ENCODE measurements around the gene MINDY4. TPM values are rescaled to one million over a fixed set of nuclear protein-coding genes. Genes with fewer than 3 reads are reported as not detected.

Gene MINDY4
- total RNA-seq, 1 experiment from 2014 or later = 1.8 TPM

DNA sequence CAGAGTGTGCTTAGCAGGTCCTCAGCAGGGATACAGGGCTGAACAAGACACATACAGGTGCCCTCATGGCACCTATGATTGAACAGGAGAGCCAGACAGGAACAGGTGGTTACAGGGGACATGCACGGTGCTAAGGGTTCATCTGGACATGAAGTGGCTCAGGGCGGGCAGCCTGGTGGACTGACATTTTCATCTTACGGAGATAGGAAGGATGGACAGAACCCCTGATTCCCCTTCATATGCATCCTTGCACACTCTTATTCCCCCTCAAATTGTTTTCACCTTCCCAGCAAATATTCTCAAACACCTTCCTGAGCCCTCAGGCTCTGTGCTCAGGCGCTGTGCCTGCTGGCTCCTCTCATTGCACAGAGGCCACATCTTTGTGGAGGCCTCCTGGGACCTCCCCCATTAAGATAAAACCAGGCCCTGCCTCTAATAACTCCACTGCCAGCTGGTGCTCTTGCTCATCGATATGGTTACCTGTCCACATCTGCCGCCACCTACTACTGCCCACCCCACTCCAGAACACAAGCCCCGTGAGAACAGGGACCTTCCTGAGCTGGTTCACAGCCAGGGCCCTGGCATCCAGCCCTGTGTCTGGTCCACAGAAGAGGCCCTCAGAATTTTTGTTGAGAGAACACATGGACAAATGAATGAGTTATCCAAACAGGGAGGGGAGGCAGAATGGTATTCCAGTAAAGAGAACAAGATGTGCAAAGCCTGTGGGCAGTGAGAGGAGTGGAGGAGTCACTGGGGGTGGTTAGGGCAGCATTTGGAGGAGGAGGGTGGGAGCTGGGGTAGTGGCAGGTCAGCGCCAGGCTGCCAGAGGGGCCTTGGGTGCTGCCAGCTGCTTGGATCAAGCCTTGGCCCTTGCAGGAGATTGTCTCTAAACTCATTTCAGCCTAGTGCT is 71.6 kb downstream of the MINDY4 start:
- Mint-ChIP-seq H3K9me3 (no peaks in the 10 kb centered on the region), H3K4me1 (peaks cover 10% of the 10 kb centered on the region; the same call in 1 of the 2 replicates)

More for the DNA sequence above, 71.6 kb downstream of the MINDY4 start:
- H3K36me3 Mint-ChIP-seq = no peaks in the 10 kb centered on the region
- CTCF ChIA-PET = interaction anchor here (1.1 to 1.5 kb wide), 4 partner anchors 32 to 141 kb away, joined by 3 to 6 read pairs (median 4); no protein-coding TSS in a partner anchor
- ATAC-seq = no peak
- no peak overlapping the region for H3K4me3 Mint-ChIP-seq
- no peak for DNase-seq (ENCODE audit: low spot score)
- no peak overlapping the region for H3K27ac Mint-ChIP-seq
- no peak for TF ChIP-seq CBFB (CRISPR knock-in tag; IDR thresholded peaks at IDR 0.05; ENCODE audit: low read depth)
- TF ChIP-seq SOX15 (CRISPR knock-in tag; IDR thresholded peaks at IDR 0.05) = no peak
- no peak for TF ChIP-seq ZNF317 (CRISPR knock-in tag; IDR thresholded peaks at IDR 0.05; ENCODE audit: borderline replicate concordance, low read depth)
- TF ChIP-seq, protein P1, sequence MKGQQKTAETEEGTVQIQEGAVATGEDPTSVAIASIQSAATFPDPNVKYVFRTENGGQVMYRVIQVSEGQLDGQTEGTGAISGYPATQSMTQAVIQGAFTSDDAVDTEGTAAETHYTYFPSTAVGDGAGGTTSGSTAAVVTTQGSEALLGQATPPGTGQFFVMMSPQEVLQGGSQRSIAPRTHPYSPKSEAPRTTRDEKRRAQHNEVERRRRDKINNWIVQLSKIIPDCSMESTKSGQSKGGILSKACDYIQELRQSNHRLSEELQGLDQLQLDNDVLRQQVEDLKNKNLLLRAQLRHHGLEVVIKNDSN (CRISPR knock-in tag; IDR thresholded peaks at IDR 0.05) = no peak
- TF ChIP-seq, protein P2, sequence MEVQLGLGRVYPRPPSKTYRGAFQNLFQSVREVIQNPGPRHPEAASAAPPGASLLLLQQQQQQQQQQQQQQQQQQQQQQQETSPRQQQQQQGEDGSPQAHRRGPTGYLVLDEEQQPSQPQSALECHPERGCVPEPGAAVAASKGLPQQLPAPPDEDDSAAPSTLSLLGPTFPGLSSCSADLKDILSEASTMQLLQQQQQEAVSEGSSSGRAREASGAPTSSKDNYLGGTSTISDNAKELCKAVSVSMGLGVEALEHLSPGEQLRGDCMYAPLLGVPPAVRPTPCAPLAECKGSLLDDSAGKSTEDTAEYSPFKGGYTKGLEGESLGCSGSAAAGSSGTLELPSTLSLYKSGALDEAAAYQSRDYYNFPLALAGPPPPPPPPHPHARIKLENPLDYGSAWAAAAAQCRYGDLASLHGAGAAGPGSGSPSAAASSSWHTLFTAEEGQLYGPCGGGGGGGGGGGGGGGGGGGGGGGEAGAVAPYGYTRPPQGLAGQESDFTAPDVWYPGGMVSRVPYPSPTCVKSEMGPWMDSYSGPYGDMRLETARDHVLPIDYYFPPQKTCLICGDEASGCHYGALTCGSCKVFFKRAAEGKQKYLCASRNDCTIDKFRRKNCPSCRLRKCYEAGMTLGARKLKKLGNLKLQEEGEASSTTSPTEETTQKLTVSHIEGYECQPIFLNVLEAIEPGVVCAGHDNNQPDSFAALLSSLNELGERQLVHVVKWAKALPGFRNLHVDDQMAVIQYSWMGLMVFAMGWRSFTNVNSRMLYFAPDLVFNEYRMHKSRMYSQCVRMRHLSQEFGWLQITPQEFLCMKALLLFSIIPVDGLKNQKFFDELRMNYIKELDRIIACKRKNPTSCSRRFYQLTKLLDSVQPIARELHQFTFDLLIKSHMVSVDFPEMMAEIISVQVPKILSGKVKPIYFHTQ (CRISPR knock-in tag; IDR thresholded peaks at IDR 0.05) = no peak
- TF ChIP-seq NR3C1 (CRISPR knock-in tag; conservative IDR thresholded peaks at IDR 0.05; ENCODE audit: low read depth) = no peak
- no peak for TF ChIP-seq RORB (CRISPR knock-in tag; IDR thresholded peaks at IDR 0.05)
- no peak for TF ChIP-seq CREM (CRISPR knock-in tag; IDR thresholded peaks at IDR 0.05)
- TF ChIP-seq, protein P3, sequence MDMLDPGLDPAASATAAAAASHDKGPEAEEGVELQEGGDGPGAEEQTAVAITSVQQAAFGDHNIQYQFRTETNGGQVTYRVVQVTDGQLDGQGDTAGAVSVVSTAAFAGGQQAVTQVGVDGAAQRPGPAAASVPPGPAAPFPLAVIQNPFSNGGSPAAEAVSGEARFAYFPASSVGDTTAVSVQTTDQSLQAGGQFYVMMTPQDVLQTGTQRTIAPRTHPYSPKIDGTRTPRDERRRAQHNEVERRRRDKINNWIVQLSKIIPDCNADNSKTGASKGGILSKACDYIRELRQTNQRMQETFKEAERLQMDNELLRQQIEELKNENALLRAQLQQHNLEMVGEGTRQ (CRISPR knock-in tag; IDR thresholded peaks at IDR 0.05) = no peak
- TF ChIP-seq, protein P4, sequence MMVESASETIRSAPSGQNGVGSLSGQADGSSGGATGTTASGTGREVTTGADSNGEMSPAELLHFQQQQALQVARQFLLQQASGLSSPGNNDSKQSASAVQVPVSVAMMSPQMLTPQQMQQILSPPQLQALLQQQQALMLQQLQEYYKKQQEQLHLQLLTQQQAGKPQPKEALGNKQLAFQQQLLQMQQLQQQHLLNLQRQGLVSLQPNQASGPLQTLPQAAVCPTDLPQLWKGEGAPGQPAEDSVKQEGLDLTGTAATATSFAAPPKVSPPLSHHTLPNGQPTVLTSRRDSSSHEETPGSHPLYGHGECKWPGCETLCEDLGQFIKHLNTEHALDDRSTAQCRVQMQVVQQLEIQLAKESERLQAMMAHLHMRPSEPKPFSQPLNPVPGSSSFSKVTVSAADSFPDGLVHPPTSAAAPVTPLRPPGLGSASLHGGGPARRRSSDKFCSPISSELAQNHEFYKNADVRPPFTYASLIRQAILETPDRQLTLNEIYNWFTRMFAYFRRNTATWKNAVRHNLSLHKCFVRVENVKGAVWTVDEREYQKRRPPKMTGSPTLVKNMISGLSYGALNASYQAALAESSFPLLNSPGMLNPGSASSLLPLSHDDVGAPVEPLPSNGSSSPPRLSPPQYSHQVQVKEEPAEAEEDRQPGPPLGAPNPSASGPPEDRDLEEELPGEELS (CRISPR knock-in tag; IDR thresholded peaks at IDR 0.05) = no peak
- no peak for TF ChIP-seq ZNF121 (CRISPR knock-in tag; IDR thresholded peaks at IDR 0.05)
- TF ChIP-seq, protein P5, sequence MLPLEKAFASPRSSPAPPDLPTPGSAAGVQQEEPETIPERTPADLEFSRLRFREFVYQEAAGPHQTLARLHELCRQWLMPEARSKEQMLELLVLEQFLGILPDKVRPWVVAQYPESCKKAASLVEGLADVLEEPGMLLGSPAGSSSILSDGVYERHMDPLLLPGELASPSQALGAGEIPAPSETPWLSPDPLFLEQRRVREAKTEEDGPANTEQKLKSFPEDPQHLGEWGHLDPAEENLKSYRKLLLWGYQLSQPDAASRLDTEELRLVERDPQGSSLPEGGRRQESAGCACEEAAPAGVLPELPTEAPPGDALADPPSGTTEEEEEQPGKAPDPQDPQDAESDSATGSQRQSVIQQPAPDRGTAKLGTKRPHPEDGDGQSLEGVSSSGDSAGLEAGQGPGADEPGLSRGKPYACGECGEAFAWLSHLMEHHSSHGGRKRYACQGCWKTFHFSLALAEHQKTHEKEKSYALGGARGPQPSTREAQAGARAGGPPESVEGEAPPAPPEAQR (CRISPR knock-in tag; IDR thresholded peaks at IDR 0.05) = no peak
- no peak for TF ChIP-seq PRRX2 (CRISPR knock-in tag; IDR thresholded peaks at IDR 0.05)
- TF ChIP-seq SMAD3 (CRISPR knock-in tag; IDR thresholded peaks at IDR 0.05; ENCODE audit: borderline replicate concordance) = no peak
- TF ChIP-seq, protein P6, sequence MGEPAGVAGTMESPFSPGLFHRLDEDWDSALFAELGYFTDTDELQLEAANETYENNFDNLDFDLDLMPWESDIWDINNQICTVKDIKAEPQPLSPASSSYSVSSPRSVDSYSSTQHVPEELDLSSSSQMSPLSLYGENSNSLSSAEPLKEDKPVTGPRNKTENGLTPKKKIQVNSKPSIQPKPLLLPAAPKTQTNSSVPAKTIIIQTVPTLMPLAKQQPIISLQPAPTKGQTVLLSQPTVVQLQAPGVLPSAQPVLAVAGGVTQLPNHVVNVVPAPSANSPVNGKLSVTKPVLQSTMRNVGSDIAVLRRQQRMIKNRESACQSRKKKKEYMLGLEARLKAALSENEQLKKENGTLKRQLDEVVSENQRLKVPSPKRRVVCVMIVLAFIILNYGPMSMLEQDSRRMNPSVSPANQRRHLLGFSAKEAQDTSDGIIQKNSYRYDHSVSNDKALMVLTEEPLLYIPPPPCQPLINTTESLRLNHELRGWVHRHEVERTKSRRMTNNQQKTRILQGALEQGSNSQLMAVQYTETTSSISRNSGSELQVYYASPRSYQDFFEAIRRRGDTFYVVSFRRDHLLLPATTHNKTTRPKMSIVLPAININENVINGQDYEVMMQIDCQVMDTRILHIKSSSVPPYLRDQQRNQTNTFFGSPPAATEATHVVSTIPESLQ (CRISPR knock-in tag; IDR thresholded peaks at IDR 0.05) = no peak
- TF ChIP-seq, protein P7, sequence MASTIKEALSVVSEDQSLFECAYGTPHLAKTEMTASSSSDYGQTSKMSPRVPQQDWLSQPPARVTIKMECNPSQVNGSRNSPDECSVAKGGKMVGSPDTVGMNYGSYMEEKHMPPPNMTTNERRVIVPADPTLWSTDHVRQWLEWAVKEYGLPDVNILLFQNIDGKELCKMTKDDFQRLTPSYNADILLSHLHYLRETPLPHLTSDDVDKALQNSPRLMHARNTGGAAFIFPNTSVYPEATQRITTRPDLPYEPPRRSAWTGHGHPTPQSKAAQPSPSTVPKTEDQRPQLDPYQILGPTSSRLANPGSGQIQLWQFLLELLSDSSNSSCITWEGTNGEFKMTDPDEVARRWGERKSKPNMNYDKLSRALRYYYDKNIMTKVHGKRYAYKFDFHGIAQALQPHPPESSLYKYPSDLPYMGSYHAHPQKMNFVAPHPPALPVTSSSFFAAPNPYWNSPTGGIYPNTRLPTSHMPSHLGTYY (CRISPR knock-in tag; IDR thresholded peaks at IDR 0.05) = no peak
- TF ChIP-seq NFYB (CRISPR knock-in tag; conservative IDR thresholded peaks at IDR 0.05; ENCODE audit: low read depth) = no peak
- H3K27me3 Mint-ChIP-seq (ENCODE audit: low read depth) = no peaks in the 10 kb centered on the region
- POLR2A ChIA-PET = no interaction called here

Measured in WTC11 (cell line).